ENCODE data around the gene PER3.

Gene PER3

GRCh38 chr1:7852804-7853683 lies 69.0 kb downstream of the PER3 start, which contains the start of gene UTS2:
Gene UTS2, minus strand, starts transcription at chr1:7853065. Its CDS starts 62 bp downstream, at chr1:7853003.
- Histone ChIP-seq H3K27me3 (replicated peaks; ENCODE audit: insufficient read depth, low read length) (peaks cover 24% of the 10 kb centered on the region; the same call in 1 of the 2 replicates), H3K36me3 (replicated peaks; ENCODE audit: insufficient read depth, low read length) (no peaks in the 10 kb centered on the region), H3K79me2 (ENCODE audit: low read length) (no peaks in the 10 kb centered on the region), H4K20me1 (ENCODE audit: insufficient read depth, low read length) (no peaks in the 10 kb centered on the region), H3K4me3 (ENCODE audit: low read length) (no peak within 1 kb of the TSS), H3K27ac (ENCODE audit: low read length) (no peak within 1 kb of the TSS), H2AFZ (ENCODE audit: low read length) (no peak within 1 kb of the TSS), H3K9me3 (replicated peaks; ENCODE audit: insufficient read depth, low read length) (no peaks in the 10 kb centered on the region), H3K4me1 (ENCODE audit: low read length) (no peaks in the 10 kb centered on the region), H3K4me2 (ENCODE audit: low read depth, low read length) (no peak within 1 kb of the TSS), H3F3A (ENCODE audit: insufficient read depth, low read length) (no peaks in the 10 kb centered on the region), H3K9me2 (replicated peaks; ENCODE audit: insufficient read depth, low read length) (no peaks in the 10 kb centered on the region), H3K9ac (ENCODE audit: low read length) (no peak within 1 kb of the TSS)
- TF ChIP-seq EZH2 (optimal IDR thresholded peaks at IDR 0.05; ENCODE audit: low read depth, low read length) (no peak), CTCF (IDR thresholded peaks at IDR 0.05; ENCODE audit: low read length) (no peak), EZH2phosphoT487 (IDR thresholded peaks at IDR 0.05; ENCODE audit: low read length) (no peak)
- no peak for DNase-seq

GRCh38 chr1:7853684-7854026 lies 69.6 kb downstream of the PER3 start:
- H3F3A ChIP-seq (ENCODE audit: insufficient read depth, low read length), result no peaks in the 10 kb centered on the region
- TF ChIP-seq EZH2 (optimal IDR thresholded peaks at IDR 0.05; ENCODE audit: low read depth, low read length), result no peak
- no peak for TF ChIP-seq EZH2phosphoT487 (IDR thresholded peaks at IDR 0.05; ENCODE audit: low read length)
- TF ChIP-seq CTCF (IDR thresholded peaks at IDR 0.05; ENCODE audit: low read length), result no peak
- no peaks in the 10 kb centered on the region for H4K20me1 ChIP-seq (ENCODE audit: insufficient read depth, low read length)
- H3K27ac ChIP-seq (ENCODE audit: low read length), result no peak overlapping the region
- H3K9me2 ChIP-seq (replicated peaks; ENCODE audit: insufficient read depth, low read length), result no peaks in the 10 kb centered on the region
- H3K36me3 ChIP-seq (replicated peaks; ENCODE audit: insufficient read depth, low read length), result no peaks in the 10 kb centered on the region
- H3K9ac ChIP-seq (ENCODE audit: low read length), result no peak overlapping the region
- H3K79me2 ChIP-seq (ENCODE audit: low read length), result no peaks in the 10 kb centered on the region
- H3K4me3 ChIP-seq (ENCODE audit: low read length), result no peak overlapping the region
- no peaks in the 10 kb centered on the region for H3K9me3 ChIP-seq (replicated peaks; ENCODE audit: insufficient read depth, low read length)
- H3K4me2 ChIP-seq (ENCODE audit: low read depth, low read length), result no peak overlapping the region
- no peak for DNase-seq
- H3K4me1 ChIP-seq (ENCODE audit: low read length), result no peaks in the 10 kb centered on the region
- peaks cover 24% of the 10 kb centered on the region; the same call in 1 of the 2 replicates for H3K27me3 ChIP-seq (replicated peaks; ENCODE audit: insufficient read depth, low read length)
- H2AFZ ChIP-seq (ENCODE audit: low read length), result no peak overlapping the region

GRCh38 chr1:7856345-7856744 lies 72.3 kb downstream of the PER3 start:
- no peak for DNase-seq
- Histone ChIP-seq H3K9me2 (replicated peaks; ENCODE audit: insufficient read depth, low read length) (no peaks in the 10 kb centered on the region), H3K79me2 (ENCODE audit: low read length) (no peaks in the 10 kb centered on the region), H3K4me2 (ENCODE audit: low read depth, low read length) (no peak overlapping the region), H3K27me3 (replicated peaks; ENCODE audit: insufficient read depth, low read length) (peaks cover 11% of the 10 kb centered on the region; the same call in 1 of the 2 replicates), H3K4me1 (ENCODE audit: low read length) (no peaks in the 10 kb centered on the region), H3K9ac (ENCODE audit: low read length) (no peak overlapping the region), H3K4me3 (ENCODE audit: low read length) (no peak overlapping the region), H3K9me3 (replicated peaks; ENCODE audit: insufficient read depth, low read length) (no peaks in the 10 kb centered on the region), H3K27ac (ENCODE audit: low read length) (no peak overlapping the region), H4K20me1 (ENCODE audit: insufficient read depth, low read length) (no peaks in the 10 kb centered on the region), H2AFZ (ENCODE audit: low read length) (no peak overlapping the region), H3K36me3 (replicated peaks; ENCODE audit: insufficient read depth, low read length) (no peaks in the 10 kb centered on the region), H3F3A (ENCODE audit: insufficient read depth, low read length) (no peaks in the 10 kb centered on the region)
- TF ChIP-seq EZH2 (optimal IDR thresholded peaks at IDR 0.05; ENCODE audit: low read depth, low read length), result no peak
- no peak for TF ChIP-seq CTCF (IDR thresholded peaks at IDR 0.05; ENCODE audit: low read length)
- no peak for TF ChIP-seq EZH2phosphoT487 (IDR thresholded peaks at IDR 0.05; ENCODE audit: low read length)

Data from MM.1S (cell line).